NOMO-1 treated with dmso at 0.1 percent for 144 hours (cell line): ENCODE data around the gene MAST3.
"Not testable (repeated sequence)": the region's sequence is repeated elsewhere in the genome, so short reads cannot be mapped to it uniquely, and the experiment has no call there.

Experiments used
- DNase-seq: peaks from one replicate; lab custom pipeline; 2025; ENCODE audit not compliant: unreplicated experiment; lab: John Stamatoyannopoulos, UW

MAST3 gene

GRCh38 chr19:18085702-18086457 is 11.7 kb upstream of the MAST3 start:
- no peak for DNase-seq

GRCh38 chr19:18086590-18087138 is 10.9 kb upstream of the MAST3 start, which contains the start of gene IL12RB1:
Gene IL12RB1, minus strand, starts transcription at chr19:18086934. Its CDS starts 111 bp downstream, at chr19:18086823.
- peak; percentile 46 for DNase-seq

DNA sequence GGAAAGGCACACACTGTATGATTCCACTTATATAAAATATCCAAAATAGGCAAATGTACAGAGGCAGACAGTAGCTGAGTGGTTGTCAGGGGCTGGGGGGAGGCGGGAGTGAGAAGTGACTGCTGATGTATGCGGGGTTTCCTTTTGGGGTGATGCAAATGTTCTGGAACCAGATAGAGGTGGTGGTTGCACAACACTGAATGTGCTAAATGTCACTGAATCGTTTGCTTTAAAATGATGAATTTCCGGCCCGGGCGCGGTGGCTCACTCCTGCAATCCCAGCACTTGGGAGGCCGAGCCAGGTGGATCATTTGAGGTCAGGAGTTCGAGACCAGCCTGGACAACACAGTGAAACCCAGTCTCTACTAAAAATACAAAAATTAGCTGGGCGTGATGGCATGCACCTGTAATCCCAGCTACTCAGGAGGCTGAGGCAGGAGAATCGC is 8.5 kb upstream of the MAST3 start:
- peak; percentile 84 for DNase-seq

GRCh38 chr19:18089726-18090125 is 7.9 kb upstream of the MAST3 start:
- no peak for DNase-seq

DNA sequence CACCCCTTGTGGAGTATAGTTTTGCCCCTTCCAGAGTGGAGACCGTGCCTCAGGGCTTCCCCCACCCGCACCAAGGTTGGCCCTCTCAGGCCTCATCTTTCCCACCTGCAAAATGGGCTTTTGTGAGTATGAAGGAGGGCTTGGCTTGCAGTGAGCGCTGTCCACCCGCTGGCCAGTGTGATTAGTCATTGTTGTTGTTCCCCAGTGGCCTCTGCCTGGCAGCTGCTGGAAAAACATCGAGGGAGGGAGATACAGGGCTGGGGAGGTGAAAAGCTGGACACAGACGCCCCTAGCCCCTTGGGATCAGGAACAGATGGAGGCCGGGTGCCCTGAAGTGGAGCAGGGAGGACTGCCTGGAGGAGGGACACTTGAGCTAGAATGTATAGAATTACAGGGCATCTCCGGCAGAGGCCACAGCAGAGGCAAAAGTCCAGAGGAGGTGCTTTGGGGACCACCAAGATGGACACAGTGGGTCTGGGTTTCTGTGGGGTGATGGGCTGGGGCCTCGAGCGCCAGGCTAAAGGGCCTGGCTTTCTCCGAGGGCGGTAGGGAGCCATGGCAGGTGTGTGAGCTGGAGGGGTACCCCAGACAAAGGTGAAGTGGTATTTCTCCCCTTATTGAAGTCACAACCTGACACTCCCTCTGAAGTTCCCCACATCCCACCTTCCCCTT is 6.9 kb upstream of the MAST3 start:
- no peak for DNase-seq

- peak; percentile 91 for DNase-seq
Observed at GRCh38 chr19:18091217-18091608, 6.4 kb upstream of the MAST3 start.

DNA sequence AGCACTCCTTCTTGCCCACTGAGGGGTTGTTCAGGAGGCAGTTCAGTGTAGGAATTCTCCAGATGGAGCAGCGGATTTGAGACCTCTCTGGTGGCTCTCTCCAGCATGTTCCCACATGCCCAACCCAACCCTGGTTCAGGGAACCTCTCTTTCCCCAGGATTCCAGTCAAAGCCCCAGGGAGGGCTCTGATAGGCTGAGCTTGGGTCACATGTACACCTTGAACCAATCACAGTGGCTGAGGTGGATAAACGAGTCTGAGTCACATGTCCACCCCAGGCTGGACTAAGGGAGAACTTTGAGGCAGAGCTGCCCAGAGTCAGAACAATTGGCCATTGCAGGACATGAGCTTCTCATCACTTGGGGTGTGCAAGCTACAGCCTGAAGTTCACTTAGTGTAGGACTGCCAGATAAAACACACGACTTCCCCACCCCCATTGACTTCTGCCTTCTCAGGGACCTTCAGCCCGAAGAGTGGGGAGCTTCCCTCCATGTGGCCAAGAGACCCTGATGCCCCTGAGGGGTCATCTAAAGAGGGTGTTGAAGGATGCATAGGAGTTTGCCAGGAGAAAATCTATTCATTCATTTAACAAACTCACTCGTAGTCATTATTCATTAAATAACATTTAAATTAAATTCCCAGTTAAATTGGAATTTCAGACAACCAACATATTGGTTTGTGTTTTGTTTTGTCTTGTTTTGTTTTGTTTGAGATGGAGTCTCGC is 4.0 kb upstream of the MAST3 start:
- DNase-seq: no peak

DNA sequence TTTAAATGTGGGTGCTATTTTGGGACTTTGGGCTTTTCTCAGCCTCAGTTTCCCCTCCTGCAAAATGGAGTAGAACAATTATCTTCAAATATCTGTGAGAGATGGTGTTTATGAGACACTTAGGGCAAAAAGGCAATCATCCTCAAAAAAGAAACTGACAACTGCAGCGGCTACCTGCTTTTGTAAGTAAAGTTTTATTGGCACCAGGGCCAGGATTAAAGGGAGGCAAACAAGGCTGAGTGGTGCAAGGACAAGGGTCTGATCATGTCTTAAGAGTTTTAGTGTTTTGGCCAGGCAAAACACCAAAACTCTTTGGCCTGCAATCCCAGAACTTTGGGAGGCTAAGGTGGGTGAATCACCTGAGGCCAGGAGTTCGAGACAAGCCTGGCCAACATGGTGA is 1.3 kb upstream of the MAST3 start:
- no peak for DNase-seq

GRCh38 chr19:18097993-18098890 is 664 bp downstream of the MAST3 start:
- DNase-seq: no peak

GRCh38 chr19:18098891-18099622 is 1.5 kb downstream of the MAST3 start:
- no peak for DNase-seq

- DNase-seq: no peak
Observed at GRCh38 chr19:18099623-18099995, 2.0 kb downstream of the MAST3 start.

DNA sequence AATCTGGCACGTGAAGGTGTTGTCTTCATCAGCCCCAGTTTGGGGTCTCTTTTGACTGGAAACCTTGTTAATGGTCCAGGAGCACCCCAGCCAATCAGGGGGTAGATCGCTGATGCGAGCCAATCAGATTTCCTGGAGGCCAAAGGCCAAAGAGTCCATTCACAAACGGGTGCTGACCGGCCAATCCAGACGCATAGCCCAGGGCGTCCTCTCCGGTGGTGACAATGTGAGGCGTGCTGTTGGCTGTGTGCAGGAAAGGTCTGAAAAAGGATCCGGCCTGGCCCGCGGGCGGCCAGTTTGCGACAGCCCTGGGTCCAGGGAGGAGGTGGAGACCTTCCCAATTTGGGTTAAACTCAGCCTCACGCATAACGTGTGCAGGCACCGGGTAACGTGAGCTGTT is 3.1 kb downstream of the MAST3 start:
- no peak for DNase-seq

- DNase-seq: no peak
Observed at GRCh38 chr19:18101268-18101667, 3.7 kb downstream of the MAST3 start.

DNA sequence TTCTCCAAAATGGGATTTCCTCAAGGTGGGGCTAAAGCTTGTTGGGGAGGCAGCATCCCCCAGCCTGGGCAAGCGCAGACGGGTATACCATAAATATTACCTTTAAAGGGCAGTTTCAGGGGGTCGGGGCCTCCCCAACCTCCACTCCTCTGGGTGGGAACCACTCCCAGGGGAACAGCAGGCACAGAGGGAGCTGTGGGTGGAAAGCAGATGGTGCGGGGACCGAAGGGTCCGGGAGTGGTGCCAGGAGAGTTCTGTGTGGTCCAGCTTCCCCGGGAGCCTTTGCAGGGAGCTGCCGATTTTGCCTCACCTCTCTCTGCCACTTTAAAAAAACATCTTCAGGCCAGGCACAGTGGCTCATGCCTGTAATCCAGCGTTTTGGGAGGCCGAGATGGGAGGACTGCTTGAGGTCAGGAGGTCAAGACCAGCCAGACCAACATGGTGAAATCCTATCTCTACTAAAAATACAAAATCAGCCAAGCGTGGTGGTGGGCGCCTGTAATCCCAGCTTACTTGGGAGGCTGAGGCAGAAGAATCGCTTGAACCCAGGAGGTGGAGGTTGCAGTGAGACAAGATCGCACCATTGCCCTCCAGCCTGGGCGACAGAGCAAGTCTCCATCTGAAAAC is 5.5 kb downstream of the MAST3 start:
- DNase-seq: no peak

DNA sequence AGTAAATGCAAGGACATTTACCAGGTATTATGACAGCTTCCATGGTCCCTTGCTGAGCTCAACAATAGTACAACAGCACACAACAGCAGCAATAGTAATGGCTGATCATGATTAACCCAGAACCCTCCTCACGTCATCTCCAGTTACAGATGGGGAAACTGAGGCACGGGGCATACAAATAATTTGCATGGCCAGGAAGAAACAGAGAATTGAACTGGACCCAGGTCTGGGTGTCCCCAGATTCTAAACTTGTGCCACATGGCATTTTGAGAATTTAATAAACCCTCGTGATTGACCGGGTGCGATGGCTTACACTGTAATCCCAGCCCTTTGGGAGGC is 7.2 kb downstream of the MAST3 start:
- no peak for DNase-seq

DNA sequence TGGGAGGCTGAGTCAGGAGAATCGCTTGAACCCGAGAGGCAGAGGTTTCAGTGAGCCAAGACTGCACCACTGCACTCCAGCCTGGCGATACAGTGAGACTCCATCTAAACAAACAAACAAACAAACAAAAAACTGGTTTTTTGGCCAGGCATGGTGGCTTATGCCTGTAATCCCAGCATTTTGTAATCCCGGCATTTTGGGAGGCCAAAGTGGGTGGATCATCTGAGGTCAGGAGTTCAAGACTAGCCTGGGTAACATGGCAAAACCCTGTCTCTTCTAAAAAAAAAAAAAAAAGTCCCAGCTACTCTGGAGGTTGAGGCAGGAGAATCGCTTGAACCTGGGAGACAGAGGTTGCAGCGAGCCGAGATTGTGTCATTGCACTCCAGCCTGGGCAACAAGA is 7.7 kb downstream of the MAST3 start:
- DNase-seq: not testable (repeated sequence)

DNA sequence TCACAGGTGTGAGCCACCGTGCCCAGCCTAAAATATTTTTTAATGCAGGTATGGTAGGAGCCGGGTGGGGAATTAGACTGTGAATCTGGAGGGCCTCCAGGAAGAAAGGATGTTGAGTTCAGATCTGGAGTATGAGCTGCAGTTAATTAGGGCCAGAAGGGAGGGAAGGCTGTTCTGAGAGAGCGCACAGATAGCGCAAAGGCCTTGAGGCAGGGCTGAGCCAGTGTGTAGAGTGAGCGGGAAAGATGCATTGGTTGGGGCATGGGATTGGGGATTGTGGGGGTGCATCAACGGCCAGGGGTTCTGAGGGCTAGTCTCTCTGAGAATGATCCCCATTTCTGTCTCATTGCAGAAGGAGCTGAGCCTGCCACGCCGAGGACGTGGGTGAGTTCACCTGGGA is 9.7 kb downstream of the MAST3 start:
- no peak for DNase-seq

DNA sequence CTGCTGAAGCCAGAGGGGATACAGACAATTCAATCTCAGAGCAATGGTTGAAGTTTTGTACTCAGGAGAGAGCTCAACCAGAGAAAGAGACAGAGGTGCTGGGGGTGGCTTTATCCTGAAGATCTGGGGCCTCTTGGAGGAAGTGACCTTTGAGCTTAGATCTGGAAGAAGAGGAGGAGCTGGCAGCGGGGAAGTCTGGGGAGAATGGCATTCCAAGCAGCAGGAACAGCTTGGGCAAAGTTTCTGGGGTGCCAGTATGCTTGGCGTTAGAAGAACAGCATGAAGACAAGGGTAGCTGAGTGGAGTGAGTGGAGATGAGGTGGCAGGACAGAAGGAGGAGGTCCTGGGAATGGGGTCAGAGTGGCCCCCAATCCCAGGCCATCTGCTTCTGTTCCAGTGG is 11.3 kb downstream of the MAST3 start:
- no peak for DNase-seq

GRCh38 chr19:18109341-18109732 is 11.8 kb downstream of the MAST3 start:
- DNase-seq: no peak
